HEK293 (cell line): Measurements from ENCODE around the gene AHCYL2.

ENCODE experiments used
- CTCF ChIA-PET: fragments of 350-600 bp; formaldehyde crosslinking; extraction: SDS; loops from one replicate; lab custom pipeline; 2021; ENCODE audit warnings: antibody characterized with exemption; lab: Yijun Ruan, JAX
- POLR2A ChIA-PET: fragments of 300-600 bp; formaldehyde crosslinking; extraction: SDS; loops from one replicate; lab custom pipeline; 2020; ENCODE audit warnings: antibody characterized with exemption, inconsistent platforms; lab: Yijun Ruan, JAX
- H3K27ac ChIP-seq: fragments of 200-500 bp; sonication (Bioruptor generic); 2 replicates; pipeline ENCODE4 v1.5.1; 2014; ENCODE audit warnings: low read depth, low read length, control low read depth, inconsistent platforms; ENCODE audit errors: extremely low read depth
- H3K36me3 ChIP-seq, 2 experiments: fragments of 200-500 bp in 1 of 2; sonication (Bioruptor generic) in 1 of 2; 1 replicate in 1 of 2; 2 replicates in 1 of 2; pipeline ENCODE4 v1.5.1; 2014 to 2017; ENCODE audit warnings: inconsistent platforms in 2 of 2, low read length in 2 of 2; ENCODE audit not compliant: control insufficient read depth in 2 of 2, insufficient read depth in 1 of 2
- H3K4me1 ChIP-seq: fragments of 200-500 bp; sonication (Bioruptor generic); 2 replicates; pipeline ENCODE4 v1.5.1; 2014; ENCODE audit warnings: mild to moderate bottlenecking, low read length, inconsistent platforms; ENCODE audit not compliant: control insufficient read depth, insufficient read depth
- H3K4me3 ChIP-seq: 2 replicates; pipeline ENCODE4 v1.5.1; 2011; ENCODE audit warnings: low read depth, mild to moderate bottlenecking, control low read depth, low read length, moderate library complexity
- H3K9me3 ChIP-seq: fragments of 200-500 bp; sonication (Bioruptor generic); 2 replicates; pipeline ENCODE4 v1.5.1; 2014; ENCODE audit warnings: low read depth, low read length, inconsistent platforms; ENCODE audit not compliant: control insufficient read depth, insufficient read depth
- FEZF1 ChIP-seq: fragments of 450-650 bp; formaldehyde crosslinking; IDR thresholded peaks from 2 replicates; pipeline ENCODE4 v1.5.1; 2016; ENCODE audit warnings: missing biosample characterization, missing genetic modification characterization
- REPIN1 ChIP-seq: fragments of 450-650 bp; formaldehyde crosslinking; IDR thresholded peaks from 2 replicates; pipeline ENCODE4 v1.5.1; 2017; ENCODE audit warnings: missing biosample characterization, missing genetic modification characterization, low read depth
- ZBTB48 ChIP-seq: fragments of 450-650 bp; formaldehyde crosslinking; IDR thresholded peaks from 2 replicates; pipeline ENCODE4 v1.5.1; 2016; ENCODE audit warnings: missing biosample characterization, missing genetic modification characterization
- ZNF114 ChIP-seq: fragments of 450-650 bp; formaldehyde crosslinking; IDR thresholded peaks from 2 replicates; pipeline ENCODE4 v1.5.0; 2017; ENCODE audit warnings: missing biosample characterization, missing genetic modification characterization
- ZNF132 ChIP-seq: fragments of 450-650 bp; formaldehyde crosslinking; IDR thresholded peaks from 2 replicates; pipeline ENCODE4 v1.5.1; 2017; ENCODE audit warnings: missing biosample characterization, missing genetic modification characterization, borderline replicate concordance
- ZNF138 ChIP-seq: fragments of 450-650 bp; formaldehyde crosslinking; IDR thresholded peaks from 2 replicates; pipeline ENCODE4 v1.5.1; 2016; ENCODE audit warnings: missing biosample characterization, missing genetic modification characterization, borderline replicate concordance
- ZNF157 ChIP-seq: fragments of 450-650 bp; formaldehyde crosslinking; IDR thresholded peaks from 2 replicates; pipeline ENCODE4 v1.5.1; 2016; ENCODE audit warnings: missing biosample characterization, missing genetic modification characterization
- ZNF202 ChIP-seq: fragments of 450-650 bp; formaldehyde crosslinking; IDR thresholded peaks from 2 replicates; pipeline ENCODE4 v1.5.1; 2016; ENCODE audit warnings: missing biosample characterization, missing genetic modification characterization, borderline replicate concordance
- ZNF214 ChIP-seq: fragments of 450-650 bp; formaldehyde crosslinking; IDR thresholded peaks from 2 replicates; pipeline ENCODE4 v1.5.1; 2017; ENCODE audit warnings: missing biosample characterization, mild to moderate bottlenecking, missing genetic modification characterization, borderline replicate concordance
- ZNF221 ChIP-seq: fragments of 450-650 bp; formaldehyde crosslinking; IDR thresholded peaks from 2 replicates; pipeline ENCODE4 v1.5.1; 2017; ENCODE audit warnings: missing biosample characterization, missing genetic modification characterization, borderline replicate concordance
- ZNF560 ChIP-seq: fragments of 450-650 bp; formaldehyde crosslinking; IDR thresholded peaks from 2 replicates; pipeline ENCODE4 v1.5.1; 2017; ENCODE audit warnings: missing biosample characterization, missing genetic modification characterization, borderline replicate concordance
- ZNF571 ChIP-seq: fragments of 450-650 bp; formaldehyde crosslinking; IDR thresholded peaks from 2 replicates; pipeline ENCODE4 v1.5.0; 2017; ENCODE audit warnings: missing biosample characterization, missing genetic modification characterization
- ZNF600 ChIP-seq: fragments of 450-650 bp; formaldehyde crosslinking; IDR thresholded peaks from 2 replicates; pipeline ENCODE4 v1.5.1; 2016; ENCODE audit warnings: missing biosample characterization, missing genetic modification characterization
- ZNF626 ChIP-seq: fragments of 450-650 bp; sonication (Bioruptor Pico); formaldehyde crosslinking; IDR thresholded peaks from 2 replicates; pipeline ENCODE4 v1.5.1; 2018; ENCODE audit warnings: missing biosample characterization, missing genetic modification characterization, inconsistent platforms
- ZNF658 ChIP-seq: fragments of 450-650 bp; formaldehyde crosslinking; IDR thresholded peaks from 2 replicates; pipeline ENCODE4; 2016; ENCODE audit warnings: missing biosample characterization, missing genetic modification characterization
- ZNF837 ChIP-seq: fragments of 450-650 bp; formaldehyde crosslinking; IDR thresholded peaks from 2 replicates; pipeline ENCODE4 v1.5.1; 2016; ENCODE audit warnings: missing biosample characterization, missing genetic modification characterization
- TF ChIP-seq, protein P1 (sequence below): fragments of 450-650 bp; formaldehyde crosslinking; IDR thresholded peaks from 2 replicates; pipeline ENCODE4 v1.5.1; 2016; ENCODE audit warnings: missing biosample characterization, missing genetic modification characterization
- TF ChIP-seq, protein P2 (sequence below): fragments of 450-650 bp; formaldehyde crosslinking; IDR thresholded peaks from 2 replicates; pipeline ENCODE4 v1.5.1; 2016; ENCODE audit warnings: missing biosample characterization, missing genetic modification characterization
- TF ChIP-seq, protein P3 (sequence below): fragments of 450-650 bp; formaldehyde crosslinking; IDR thresholded peaks from 2 replicates; pipeline ENCODE4 v1.5.0; 2017; ENCODE audit warnings: missing biosample characterization, missing genetic modification characterization, borderline replicate concordance

AHCYL2 gene

DNA sequence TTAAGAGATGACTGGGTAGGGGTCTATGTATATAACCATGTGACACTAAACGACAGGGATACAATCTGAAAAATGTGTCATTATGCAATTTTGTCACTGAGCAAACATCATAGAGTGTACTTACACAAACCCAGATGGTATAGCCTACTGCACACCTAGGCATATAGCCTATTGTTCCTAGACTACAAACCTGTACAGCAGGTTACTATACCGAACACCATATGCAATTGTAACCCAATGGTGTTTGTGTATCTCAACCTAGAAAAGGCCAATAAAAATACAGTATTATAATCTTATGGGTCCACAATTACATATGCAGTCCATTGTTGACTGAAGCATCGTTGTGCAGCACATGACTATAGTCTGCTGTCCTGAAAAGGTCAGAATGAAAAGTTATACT is 232.3 kb downstream of the AHCYL2 start:
- CTCF ChIA-PET: no interaction called here
- POLR2A ChIA-PET: no interaction called here
- Histone ChIP-seq H3K27ac (no peak overlapping the region), H3K4me1 (no peaks in the 10 kb centered on the region), H3K4me3 (no peak overlapping the region), H3K36me3 (peaks cover 11 to 83% of the 10 kb centered on the region in 2 experiments), H3K9me3 (no peaks in the 10 kb centered on the region)
- TF ChIP-seq ZNF157 (tag by site-specific recombination) (no peak), ZNF560 (tag by site-specific recombination) (no peak), ZBTB48 (tag by site-specific recombination) (no peak), ZNF114 (tag by site-specific recombination) (no peak)

DNA sequence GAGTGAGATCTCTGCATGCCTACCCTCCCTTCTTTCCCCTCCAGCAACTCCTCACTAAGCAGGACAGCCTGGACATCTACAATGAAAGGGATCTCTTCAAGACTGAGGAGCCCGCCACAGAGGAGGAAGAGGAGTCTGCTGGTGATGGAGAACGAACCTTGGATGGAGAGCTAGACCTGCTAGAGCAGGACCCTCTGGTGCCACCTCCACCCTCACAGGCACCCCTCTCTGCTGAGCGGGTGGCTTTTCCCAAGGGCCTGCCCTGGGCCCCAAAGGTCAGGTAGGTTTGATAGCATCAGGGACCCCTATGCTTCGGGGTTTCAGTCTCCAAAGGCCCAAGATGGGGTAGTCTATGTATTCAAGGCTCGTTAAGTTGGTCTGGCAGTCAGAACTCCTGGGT is 233.3 kb downstream of the AHCYL2 start:
- ChIA-PET POLR2A (no interaction called here), CTCF (no interaction called here)
- Histone ChIP-seq H3K9me3 (no peaks in the 10 kb centered on the region), H3K4me3 (no peak overlapping the region), H3K27ac (no peak overlapping the region), H3K4me1 (no peaks in the 10 kb centered on the region), H3K36me3 (peaks cover 11 to 88% of the 10 kb centered on the region in 2 experiments)
- no peak for TF ChIP-seq ZNF202 (tag by site-specific recombination)
- TF ChIP-seq, protein P1, sequence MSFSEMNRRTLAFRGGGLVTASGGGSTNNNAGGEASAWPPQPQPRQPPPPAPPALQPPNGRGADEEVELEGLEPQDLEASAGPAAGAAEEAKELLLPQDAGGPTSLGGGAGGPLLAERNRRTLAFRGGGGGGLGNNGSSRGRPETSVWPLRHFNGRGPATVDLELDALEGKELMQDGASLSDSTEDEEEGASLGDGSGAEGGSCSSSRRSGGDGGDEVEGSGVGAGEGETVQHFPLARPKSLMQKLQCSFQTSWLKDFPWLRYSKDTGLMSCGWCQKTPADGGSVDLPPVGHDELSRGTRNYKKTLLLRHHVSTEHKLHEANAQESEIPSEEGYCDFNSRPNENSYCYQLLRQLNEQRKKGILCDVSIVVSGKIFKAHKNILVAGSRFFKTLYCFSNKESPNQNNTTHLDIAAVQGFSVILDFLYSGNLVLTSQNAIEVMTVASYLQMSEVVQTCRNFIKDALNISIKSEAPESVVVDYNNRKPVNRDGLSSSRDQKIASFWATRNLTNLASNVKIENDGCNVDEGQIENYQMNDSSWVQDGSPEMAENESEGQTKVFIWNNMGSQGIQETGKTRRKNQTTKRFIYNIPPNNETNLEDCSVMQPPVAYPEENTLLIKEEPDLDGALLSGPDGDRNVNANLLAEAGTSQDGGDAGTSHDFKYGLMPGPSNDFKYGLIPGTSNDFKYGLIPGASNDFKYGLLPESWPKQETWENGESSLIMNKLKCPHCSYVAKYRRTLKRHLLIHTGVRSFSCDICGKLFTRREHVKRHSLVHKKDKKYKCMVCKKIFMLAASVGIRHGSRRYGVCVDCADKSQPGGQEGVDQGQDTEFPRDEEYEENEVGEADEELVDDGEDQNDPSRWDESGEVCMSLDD (tag by site-specific recombination): no peak
- TF ChIP-seq, protein P2, sequence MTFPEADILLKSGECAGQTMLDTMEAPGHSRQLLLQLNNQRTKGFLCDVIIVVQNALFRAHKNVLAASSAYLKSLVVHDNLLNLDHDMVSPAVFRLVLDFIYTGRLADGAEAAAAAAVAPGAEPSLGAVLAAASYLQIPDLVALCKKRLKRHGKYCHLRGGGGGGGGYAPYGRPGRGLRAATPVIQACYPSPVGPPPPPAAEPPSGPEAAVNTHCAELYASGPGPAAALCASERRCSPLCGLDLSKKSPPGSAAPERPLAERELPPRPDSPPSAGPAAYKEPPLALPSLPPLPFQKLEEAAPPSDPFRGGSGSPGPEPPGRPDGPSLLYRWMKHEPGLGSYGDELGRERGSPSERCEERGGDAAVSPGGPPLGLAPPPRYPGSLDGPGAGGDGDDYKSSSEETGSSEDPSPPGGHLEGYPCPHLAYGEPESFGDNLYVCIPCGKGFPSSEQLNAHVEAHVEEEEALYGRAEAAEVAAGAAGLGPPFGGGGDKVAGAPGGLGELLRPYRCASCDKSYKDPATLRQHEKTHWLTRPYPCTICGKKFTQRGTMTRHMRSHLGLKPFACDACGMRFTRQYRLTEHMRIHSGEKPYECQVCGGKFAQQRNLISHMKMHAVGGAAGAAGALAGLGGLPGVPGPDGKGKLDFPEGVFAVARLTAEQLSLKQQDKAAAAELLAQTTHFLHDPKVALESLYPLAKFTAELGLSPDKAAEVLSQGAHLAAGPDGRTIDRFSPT: no peak
- no peak for TF ChIP-seq ZNF571
- TF ChIP-seq FEZF1 (tag by site-specific recombination): no peak
- no peak for TF ChIP-seq ZNF658 (tag by site-specific recombination)

DNA sequence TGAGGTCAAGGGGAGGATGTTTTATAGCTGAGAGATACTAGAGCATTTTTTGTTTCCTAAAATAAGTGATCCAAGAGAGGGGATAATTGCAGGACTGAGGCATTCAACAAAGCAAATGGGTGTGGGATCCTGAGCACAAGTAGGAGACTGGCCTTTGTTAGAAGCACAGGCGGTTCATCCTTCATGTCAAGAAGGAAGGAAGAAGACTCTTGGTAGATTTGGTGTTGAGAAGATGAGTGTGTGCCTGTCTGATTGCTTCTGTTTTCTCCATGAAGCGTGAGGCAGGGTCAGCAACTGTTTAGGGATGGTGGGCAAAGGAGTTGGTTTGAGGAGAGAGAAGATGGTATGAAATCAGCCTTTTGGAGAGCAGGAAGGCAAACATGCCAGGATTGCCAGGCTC is 237.0 kb downstream of the AHCYL2 start:
- Histone ChIP-seq H3K4me1 (no peaks in the 10 kb centered on the region), H3K4me3 (no peak overlapping the region), H3K9me3 (no peaks in the 10 kb centered on the region), H3K36me3 (peaks cover 10 to 85% of the 10 kb centered on the region in 2 experiments), H3K27ac (no peak overlapping the region)
- TF ChIP-seq ZNF837 (no peak), ZNF626 (tag by site-specific recombination) (no peak), ZNF221 (no peak), ZNF600 (no peak), ZNF214 (tag by site-specific recombination) (no peak)
- ChIA-PET POLR2A (no interaction called here), CTCF (interaction anchor here (0.8 kb wide), 1 partner anchor 10 kb away, joined by 4 read pairs; no protein-coding TSS in a partner anchor)

DNA sequence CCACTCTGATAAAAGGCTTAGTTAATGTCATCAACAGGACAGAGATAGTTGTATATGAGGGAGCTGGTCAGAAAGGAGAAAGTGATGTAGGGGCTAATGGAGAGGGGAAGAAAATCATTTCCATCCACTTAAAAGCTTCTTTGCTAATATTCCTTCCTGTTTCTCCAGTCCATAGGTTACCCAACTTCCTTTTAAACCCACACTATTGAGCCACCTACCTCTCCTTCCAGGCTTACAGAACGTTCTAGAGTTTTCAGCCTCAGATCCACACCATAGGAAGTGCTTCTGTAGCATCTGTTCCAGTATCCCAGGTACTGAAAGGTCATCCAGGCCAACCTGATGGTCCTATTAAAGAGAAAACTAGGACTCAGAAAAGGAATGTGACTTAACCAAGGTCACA is 237.6 kb downstream of the AHCYL2 start:
- Histone ChIP-seq H3K9me3 (no peaks in the 10 kb centered on the region), H3K4me1 (no peaks in the 10 kb centered on the region), H3K27ac (no peak overlapping the region), H3K36me3 (peaks cover 6 to 85% of the 10 kb centered on the region in 2 experiments), H3K4me3 (no peak overlapping the region)
- CTCF ChIA-PET: interaction anchor here (1.3 kb wide), 1 partner anchor 9 kb away, joined by 5 read pairs; no protein-coding TSS in a partner anchor
- TF ChIP-seq ZNF138 (tag by site-specific recombination) (no peak), ZNF202 (tag by site-specific recombination) (no peak), REPIN1 (tag by site-specific recombination) (no peak), ZNF132 (tag by site-specific recombination) (no peak)
- TF ChIP-seq, protein P3, sequence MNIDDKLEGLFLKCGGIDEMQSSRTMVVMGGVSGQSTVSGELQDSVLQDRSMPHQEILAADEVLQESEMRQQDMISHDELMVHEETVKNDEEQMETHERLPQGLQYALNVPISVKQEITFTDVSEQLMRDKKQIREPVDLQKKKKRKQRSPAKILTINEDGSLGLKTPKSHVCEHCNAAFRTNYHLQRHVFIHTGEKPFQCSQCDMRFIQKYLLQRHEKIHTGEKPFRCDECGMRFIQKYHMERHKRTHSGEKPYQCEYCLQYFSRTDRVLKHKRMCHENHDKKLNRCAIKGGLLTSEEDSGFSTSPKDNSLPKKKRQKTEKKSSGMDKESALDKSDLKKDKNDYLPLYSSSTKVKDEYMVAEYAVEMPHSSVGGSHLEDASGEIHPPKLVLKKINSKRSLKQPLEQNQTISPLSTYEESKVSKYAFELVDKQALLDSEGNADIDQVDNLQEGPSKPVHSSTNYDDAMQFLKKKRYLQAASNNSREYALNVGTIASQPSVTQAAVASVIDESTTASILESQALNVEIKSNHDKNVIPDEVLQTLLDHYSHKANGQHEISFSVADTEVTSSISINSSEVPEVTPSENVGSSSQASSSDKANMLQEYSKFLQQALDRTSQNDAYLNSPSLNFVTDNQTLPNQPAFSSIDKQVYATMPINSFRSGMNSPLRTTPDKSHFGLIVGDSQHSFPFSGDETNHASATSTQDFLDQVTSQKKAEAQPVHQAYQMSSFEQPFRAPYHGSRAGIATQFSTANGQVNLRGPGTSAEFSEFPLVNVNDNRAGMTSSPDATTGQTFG (tag by site-specific recombination): no peak
- POLR2A ChIA-PET: interaction anchor here (0.6 kb wide), 1 partner anchor 237 kb away, joined by 3 read pairs; the partner anchor contains the start of gene AHCYL2
